DND-41 (cell line): ENCODE data around the gene PZP.

Experiments used
- CTCF ChIP-seq: IDR thresholded peaks from 2 replicates; pipeline ENCODE4 v1.5.1; 2012; ENCODE audit warnings: borderline replicate concordance, low read length, moderate library complexity, mild to moderate bottlenecking; ENCODE audit not compliant: poor library complexity, severe bottlenecking; ENCODE audit errors: extremely low read depth
- EZH2 ChIP-seq: IDR thresholded peaks from 3 replicates; pipeline ENCODE4 v1.6.1; 2012; ENCODE audit warnings: borderline replicate concordance, low read depth, mild to moderate bottlenecking, moderate library complexity, low read length, inconsistent platforms; ENCODE audit not compliant: severe bottlenecking

- TF ChIP-seq CTCF (no peak), EZH2 (no peak)
These were observed 3.8 kb downstream of the PZP start for GRCh38 chr12:9204380-9204779.
